HG03066 (cell line): ENCODE results near the gene IQCE.

Source experiments
- ATAC-seq: cut with Tn5 transposase; IDR thresholded peaks from one replicate; pipeline ENCODE4 v1.9.1; 2021; ENCODE audit warnings: low read depth; ENCODE audit not compliant: unreplicated experiment

IQCE gene

GRCh38 chr7:2611922-2612321, 53.1 kb downstream of the IQCE start:
- no peak for ATAC-seq

- no peak for ATAC-seq
Observed at GRCh38 chr7:2612445-2613097, 53.8 kb downstream of the IQCE start.

GRCh38 chr7:2613098-2613930, 54.5 kb downstream of the IQCE start:
- no peak for ATAC-seq

GRCh38 chr7:2613931-2614600, 55.3 kb downstream of the IQCE start:
- no peak for ATAC-seq

- ATAC-seq, result no peak
Observed at GRCh38 chr7:2614631-2615330, 56.0 kb downstream of the IQCE start.

GRCh38 chr7:2616387-2617324, 57.9 kb downstream of the IQCE start:
- no peak for ATAC-seq

- no peak for ATAC-seq
Observed at GRCh38 chr7:2617325-2617905, 58.6 kb downstream of the IQCE start.

GRCh38 chr7:2619116-2619515, 60.3 kb downstream of the IQCE start:
- ATAC-seq, result no peak

- no peak for ATAC-seq
Observed at GRCh38 chr7:2621061-2621828, 62.5 kb downstream of the IQCE start.

- no peak for ATAC-seq
Observed at GRCh38 chr7:2621948-2622640, 63.3 kb downstream of the IQCE start.

- no peak for ATAC-seq
Observed at GRCh38 chr7:2622869-2623697, 64.3 kb downstream of the IQCE start.

GRCh38 chr7:2623698-2624014, 64.9 kb downstream of the IQCE start:
- no peak for ATAC-seq

- no peak for ATAC-seq
Observed at GRCh38 chr7:2624293-2624886, 65.6 kb downstream of the IQCE start.

- ATAC-seq, result no peak
Observed at GRCh38 chr7:2626498-2627117, 67.8 kb downstream of the IQCE start.

- ATAC-seq, result no peak
Observed at GRCh38 chr7:2627258-2628129, 68.7 kb downstream of the IQCE start.

GRCh38 chr7:2628130-2628482, 69.3 kb downstream of the IQCE start:
- no peak for ATAC-seq
